Measurements from ENCODE around the gene MS4A3. TPM values are rescaled to one million over a fixed set of nuclear protein-coding genes. Genes with fewer than 3 reads are reported as not detected.
"Not testable (repeated sequence)": the region's sequence is repeated elsewhere in the genome, so short reads cannot be mapped to it uniquely, and the experiment has no call there.

MS4A3 gene
- polyA plus RNA-seq, 4 donors = 0.26 to 1.3 (median 0.53) TPM

GRCh38 chr11:60088364-60088763, 31.9 kb downstream of the MS4A3 start, which contains the start of gene MS4A2:
MS4A2 (plus strand) TSS chr11:60088664; CDS start chr11:60088766, 102 bp downstream.
- DNase-seq (ENCODE audit: low read depth in 4 of 4, low spot score in 3 of 4) = no peak

- DNase-seq (ENCODE audit: low read depth in 4 of 4, low spot score in 3 of 4) = no peak
Measured at GRCh38 chr11:60095477-60096120, 39.1 kb downstream of the MS4A3 start.

- DNase-seq (ENCODE audit: low read depth in 4 of 4, low spot score in 3 of 4) = no peak
Measured at GRCh38 chr11:60097189-60097588, 40.7 kb downstream of the MS4A3 start.

- no peak for DNase-seq (ENCODE audit: low read depth in 4 of 4, low spot score in 3 of 4)
Measured at GRCh38 chr11:60098508-60098907, 42.0 kb downstream of the MS4A3 start.

- DNase-seq (ENCODE audit: low read depth in 4 of 4, low spot score in 3 of 4) = no peak
Measured at GRCh38 chr11:60100516-60100915, 44.1 kb downstream of the MS4A3 start.

- DNase-seq (ENCODE audit: low read depth in 4 of 4, low spot score in 3 of 4) = not testable (repeated sequence)
Measured at GRCh38 chr11:60101368-60101767, 44.9 kb downstream of the MS4A3 start.

- DNase-seq (ENCODE audit: low read depth in 4 of 4, low spot score in 3 of 4) = not testable (repeated sequence)
Measured at GRCh38 chr11:60104471-60105115, 48.1 kb downstream of the MS4A3 start.

- not testable (repeated sequence) for DNase-seq (ENCODE audit: low read depth in 4 of 4, low spot score in 3 of 4)
Measured at GRCh38 chr11:60108631-60109030, 52.2 kb downstream of the MS4A3 start.

- DNase-seq (ENCODE audit: low read depth in 4 of 4, low spot score in 3 of 4) = no peak
Measured at GRCh38 chr11:60111793-60112192, 55.3 kb downstream of the MS4A3 start.

- no peak for DNase-seq (ENCODE audit: low read depth in 4 of 4, low spot score in 3 of 4)
Measured at GRCh38 chr11:60116996-60117790, 60.7 kb downstream of the MS4A3 start.

GRCh38 chr11:60118338-60118737, 61.9 kb downstream of the MS4A3 start:
- no peak for DNase-seq (ENCODE audit: low read depth in 4 of 4, low spot score in 3 of 4)

- no peak for DNase-seq (ENCODE audit: low read depth in 4 of 4, low spot score in 3 of 4)
Measured at GRCh38 chr11:60119710-60120109, 63.2 kb downstream of the MS4A3 start.

Other genes starting within 250 kb of the MS4A3 start
- 10 to 100 TPM; 45.1 to 62.8 (median 61.5) TPM for gene MRPL16, start 245.9 kb upstream of the MS4A3 start, polyA plus RNA-seq (ENCODE audit: insufficient read length in 4 of 4)
- gene CBLIF, start 211.2 kb upstream of the MS4A3 start, polyA plus RNA-seq (ENCODE audit: insufficient read length in 4 of 4) = not detected
- gene TCN1, start 190.2 kb upstream of the MS4A3 start, polyA plus RNA-seq (ENCODE audit: insufficient read length in 4 of 4) = under 1 TPM in 3 of 4 donors, not detected in 1; 0.34 to 0.58 (median 0.57) TPM
- gene OOSP3, start 177.9 kb upstream of the MS4A3 start, polyA plus RNA-seq (ENCODE audit: insufficient read length in 4 of 4) = not detected
- under 1 TPM in 3 of 4 donors, not detected in 1; 0.16 to 0.42 (median 0.40) TPM for gene OOSP1, start 118.2 kb upstream of the MS4A3 start, polyA plus RNA-seq (ENCODE audit: insufficient read length in 4 of 4)
- gene OOSP4A, start 92.6 kb upstream of the MS4A3 start, polyA plus RNA-seq (ENCODE audit: insufficient read length in 4 of 4) = not detected
- not detected for gene OOSP4B, start 39.5 kb upstream of the MS4A3 start, polyA plus RNA-seq (ENCODE audit: insufficient read length in 4 of 4)
- gene OOSP2, start 16.3 kb upstream of the MS4A3 start, polyA plus RNA-seq (ENCODE audit: insufficient read length in 4 of 4) = not detected
- under 1 TPM in 2 of 4 donors, not detected in 2; 0.04 to 0.15 TPM for gene MS4A2, start 32.0 kb downstream of the MS4A3 start, polyA plus RNA-seq (ENCODE audit: insufficient read length in 4 of 4)
- 10 to 100 TPM; 15.7 to 33.9 (median 17.0) TPM for gene MS4A6A, start 126.4 kb downstream of the MS4A3 start, polyA plus RNA-seq (ENCODE audit: insufficient read length in 4 of 4)
- 1 to 10 TPM in 3 of 4 donors, under 1 TPM in 1; 0.83 to 1.4 (median 1.2) TPM for gene MS4A4E, start 186.5 kb downstream of the MS4A3 start, polyA plus RNA-seq (ENCODE audit: insufficient read length in 4 of 4)
- gene MS4A4A, start 224.0 kb downstream of the MS4A3 start, polyA plus RNA-seq (ENCODE audit: insufficient read length in 4 of 4) = 10 to 100 TPM in 2 of 4 donors, 1 to 10 TPM in 2; 5.9 to 15.3 (median 8.3) TPM

Measured in left renal pelvis (tissue), 4 donors.